HG03460 (cell line): ENCODE results near the gene PCBP3.
"Not testable (repeated sequence)": the region's sequence is repeated elsewhere in the genome, so short reads cannot be mapped to it uniquely, and the experiment has no call there.

Experiments
- ATAC-seq: cut with Tn5 transposase; IDR thresholded peaks from one replicate; pipeline ENCODE4 v1.9.1; 2021; ENCODE audit not compliant: unreplicated experiment

PCBP3 gene

DNA sequence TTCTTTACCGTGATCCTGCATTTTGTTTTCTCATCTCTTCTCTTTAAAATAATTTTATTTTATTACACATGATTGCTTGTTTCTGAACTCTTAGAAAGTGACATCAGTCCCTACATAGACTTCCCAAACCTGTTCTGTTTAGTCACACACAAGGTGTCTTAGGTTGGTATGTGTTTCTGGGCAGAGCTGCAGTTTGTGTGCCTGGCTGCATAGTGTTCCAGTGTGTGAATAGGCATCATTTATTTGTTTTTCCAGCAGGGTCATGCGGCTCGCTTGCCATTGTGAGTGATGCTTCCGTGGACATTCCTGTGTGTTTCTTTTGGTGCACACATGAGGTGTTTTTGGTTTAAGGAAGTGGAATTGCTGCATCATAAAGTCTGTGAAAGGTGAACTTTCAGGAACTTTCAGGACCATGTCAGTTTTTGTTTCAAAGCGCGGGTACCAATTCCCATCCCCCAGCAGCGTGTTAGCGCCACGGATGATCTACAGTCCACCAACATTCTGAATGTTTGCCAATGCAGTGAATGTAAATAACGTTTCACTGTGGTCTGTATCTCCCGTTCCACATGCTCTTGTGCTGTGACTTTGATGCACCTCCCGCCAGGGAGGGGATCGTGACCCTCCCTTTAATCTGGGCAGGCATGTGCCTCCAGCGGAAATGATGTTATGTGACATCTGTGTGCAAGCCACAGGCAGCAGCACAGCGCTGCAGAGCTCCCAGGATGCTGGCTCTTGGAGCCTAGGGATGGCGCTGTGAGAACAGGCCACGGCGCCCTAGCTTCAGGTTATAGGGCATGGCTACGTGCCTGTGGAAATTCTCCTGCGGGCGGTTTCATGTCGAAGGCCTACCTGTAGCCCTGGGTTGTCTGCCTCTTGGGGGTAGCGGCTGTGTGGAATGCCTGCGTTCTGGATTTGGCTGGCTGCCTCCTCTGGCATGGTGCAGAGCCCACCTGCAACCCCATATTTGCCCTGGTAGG, 193.5 kb downstream of the PCBP3 start:
- ATAC-seq = no peak

DNA sequence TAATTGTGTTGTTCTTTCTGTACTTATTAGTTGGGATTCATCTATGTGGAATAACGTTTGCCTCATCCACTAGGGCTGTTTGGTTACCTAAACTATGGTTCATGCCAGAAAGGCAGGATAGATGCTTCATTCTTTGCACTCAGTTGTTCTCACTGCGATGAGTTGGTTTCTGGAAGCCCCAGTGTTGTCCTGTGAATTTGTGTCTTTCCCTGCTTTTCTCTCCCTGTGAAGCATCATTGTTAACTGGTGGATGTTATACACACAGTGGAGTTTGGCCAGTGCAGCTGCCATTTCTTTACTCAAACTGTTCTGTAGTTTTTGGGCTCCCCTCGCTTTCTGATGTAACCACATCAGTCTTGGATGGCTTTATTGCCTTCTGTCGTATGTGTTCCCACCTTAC, 194.4 kb downstream of the PCBP3 start:
- no peak for ATAC-seq

DNA sequence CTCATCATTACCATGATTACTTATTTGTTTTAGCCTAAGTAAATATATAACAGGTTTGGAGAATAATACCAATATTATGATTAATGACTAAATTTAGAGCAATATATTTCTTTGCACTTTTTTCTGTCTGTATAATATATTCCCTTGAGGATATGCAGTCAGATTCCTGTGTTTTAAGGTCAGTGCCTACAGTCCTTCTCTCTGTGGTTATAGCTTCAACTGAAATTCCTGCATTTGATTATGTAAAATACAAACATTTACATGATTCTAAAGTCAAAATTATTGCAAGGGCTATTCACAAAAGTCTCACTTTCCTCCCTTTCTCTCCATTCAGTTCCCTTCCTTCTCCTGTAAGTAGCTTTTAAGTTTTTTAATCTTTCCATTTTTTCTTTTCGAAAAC, 195.1 kb downstream of the PCBP3 start:
- ATAC-seq = no peak

DNA sequence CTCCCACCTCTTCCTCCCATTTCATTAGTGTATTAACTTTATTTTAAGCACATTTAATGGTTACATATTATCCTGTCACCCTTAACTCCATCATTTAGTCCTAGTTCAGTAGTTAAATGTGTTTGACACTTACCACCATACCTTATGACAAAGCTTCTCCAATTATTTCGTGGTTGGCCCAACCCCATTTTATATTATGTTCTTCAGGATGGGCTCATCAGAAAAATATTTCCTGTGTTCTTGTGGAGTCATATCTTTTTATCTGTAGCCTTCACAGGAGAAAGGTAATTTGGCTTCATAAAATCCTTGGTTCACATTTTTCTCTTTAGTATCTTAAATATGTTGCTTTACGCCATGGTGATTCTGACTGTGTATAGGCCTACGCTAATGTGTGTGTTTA, 195.7 kb downstream of the PCBP3 start:
- no peak for ATAC-seq

DNA sequence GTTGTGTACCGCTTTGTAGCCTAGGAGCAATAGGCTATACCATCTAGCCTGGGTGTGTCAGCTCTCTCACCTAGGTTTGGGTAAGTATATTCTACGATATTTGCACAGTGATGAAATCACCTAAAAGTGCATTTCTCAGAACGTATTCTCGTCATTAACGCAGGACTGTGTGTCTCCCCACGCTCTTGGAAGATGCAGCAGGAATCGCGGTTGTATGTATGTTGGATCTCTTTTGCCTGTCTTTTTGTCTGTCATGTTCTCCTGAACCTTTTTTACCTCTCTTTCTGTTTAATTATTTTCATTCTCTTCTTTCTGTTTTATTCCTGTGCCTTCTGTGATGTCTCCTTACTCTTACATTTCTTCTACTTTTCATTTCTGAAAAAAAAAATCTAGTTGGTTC, 197.5 kb downstream of the PCBP3 start:
- ATAC-seq = no peak

DNA sequence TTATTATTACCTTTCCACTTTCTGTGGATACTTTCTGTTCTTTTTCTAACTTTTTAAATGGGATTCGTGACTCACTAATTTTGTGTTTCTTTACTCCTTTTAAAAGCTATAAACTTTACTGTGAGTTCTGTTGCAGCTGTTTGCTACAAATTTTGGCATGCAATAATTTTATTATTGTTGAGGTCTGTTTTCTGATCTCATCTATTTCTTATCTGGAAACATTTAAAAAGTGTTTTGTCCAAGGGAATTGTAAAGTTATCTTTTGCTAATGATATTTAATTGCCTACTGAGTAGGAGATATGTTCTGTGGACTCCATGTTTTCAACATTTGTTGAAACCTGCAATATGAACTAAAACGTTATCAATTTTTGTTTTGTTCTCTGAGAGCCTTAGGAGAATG, 199.9 kb downstream of the PCBP3 start:
- no peak for ATAC-seq

DNA sequence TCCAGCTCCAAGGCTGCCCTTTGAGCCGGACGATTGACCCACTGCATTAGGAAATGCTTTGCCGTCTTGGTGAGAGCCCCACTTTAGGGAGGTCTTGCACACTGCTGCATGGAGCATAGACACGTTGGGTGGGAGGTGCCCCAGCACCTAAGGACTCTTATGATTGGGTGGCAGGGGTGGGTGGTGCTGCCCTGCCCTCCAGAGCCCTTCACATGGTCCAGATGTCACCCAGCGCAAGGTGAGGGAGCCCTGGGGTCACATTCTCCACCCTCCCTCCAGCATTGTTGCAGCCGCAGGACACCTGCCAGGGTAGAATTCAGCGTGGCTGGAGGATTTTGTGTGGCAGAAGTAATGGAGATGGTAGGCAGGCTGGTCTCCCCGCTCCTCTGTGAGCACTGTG, 200.7 kb downstream of the PCBP3 start:
- no peak for ATAC-seq

DNA sequence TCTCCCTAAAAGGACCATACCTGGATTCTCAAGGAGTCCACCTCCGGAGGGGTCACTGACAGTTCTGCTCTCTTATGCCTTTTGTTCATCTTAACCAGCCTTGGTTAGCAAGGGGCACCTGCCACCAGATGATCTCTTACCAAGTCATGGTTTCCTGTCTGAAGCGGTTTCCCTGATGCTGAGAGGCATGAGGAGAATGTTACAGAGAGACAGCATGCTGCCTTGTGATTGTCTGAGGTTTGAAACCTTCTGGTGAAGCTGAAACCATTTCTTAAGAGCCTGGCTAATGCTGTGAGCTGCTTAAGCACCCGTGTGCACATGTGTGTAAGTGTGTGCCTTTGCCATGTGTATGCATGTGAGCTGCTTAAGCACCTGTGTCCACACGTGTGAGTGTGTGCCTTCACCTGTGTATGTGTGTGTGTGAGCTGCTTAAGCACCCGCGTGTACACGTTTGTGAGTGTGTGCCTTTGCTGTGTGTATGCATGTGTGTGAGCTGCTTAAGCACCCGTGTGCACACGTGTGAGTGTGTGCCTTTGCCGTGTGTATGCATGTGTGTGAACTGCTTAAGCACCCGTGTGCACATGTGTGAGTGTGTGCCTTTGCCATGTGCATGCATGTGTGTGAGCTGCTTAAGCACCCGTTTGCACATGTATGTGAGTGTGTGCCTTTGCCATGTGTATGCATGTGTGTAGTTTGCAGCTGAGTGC, 201.7 kb downstream of the PCBP3 start:
- no peak for ATAC-seq

DNA sequence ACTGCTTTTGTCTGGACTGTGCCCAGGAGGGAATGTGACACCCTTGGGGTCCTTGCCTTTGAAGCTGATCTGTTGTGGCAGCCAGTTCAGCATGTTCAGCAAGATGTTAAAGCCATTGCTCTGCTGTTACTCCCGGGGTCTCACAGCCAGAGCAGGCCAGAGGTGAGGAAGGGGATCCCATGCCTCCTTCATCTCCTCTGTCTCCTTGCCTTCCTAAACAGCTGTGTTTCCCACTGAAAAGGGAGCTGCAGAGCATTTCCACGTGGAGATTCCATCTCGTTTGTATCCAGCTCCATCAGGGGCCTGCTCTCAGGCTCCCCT, 202.2 kb downstream of the PCBP3 start:
- no peak for ATAC-seq

DNA sequence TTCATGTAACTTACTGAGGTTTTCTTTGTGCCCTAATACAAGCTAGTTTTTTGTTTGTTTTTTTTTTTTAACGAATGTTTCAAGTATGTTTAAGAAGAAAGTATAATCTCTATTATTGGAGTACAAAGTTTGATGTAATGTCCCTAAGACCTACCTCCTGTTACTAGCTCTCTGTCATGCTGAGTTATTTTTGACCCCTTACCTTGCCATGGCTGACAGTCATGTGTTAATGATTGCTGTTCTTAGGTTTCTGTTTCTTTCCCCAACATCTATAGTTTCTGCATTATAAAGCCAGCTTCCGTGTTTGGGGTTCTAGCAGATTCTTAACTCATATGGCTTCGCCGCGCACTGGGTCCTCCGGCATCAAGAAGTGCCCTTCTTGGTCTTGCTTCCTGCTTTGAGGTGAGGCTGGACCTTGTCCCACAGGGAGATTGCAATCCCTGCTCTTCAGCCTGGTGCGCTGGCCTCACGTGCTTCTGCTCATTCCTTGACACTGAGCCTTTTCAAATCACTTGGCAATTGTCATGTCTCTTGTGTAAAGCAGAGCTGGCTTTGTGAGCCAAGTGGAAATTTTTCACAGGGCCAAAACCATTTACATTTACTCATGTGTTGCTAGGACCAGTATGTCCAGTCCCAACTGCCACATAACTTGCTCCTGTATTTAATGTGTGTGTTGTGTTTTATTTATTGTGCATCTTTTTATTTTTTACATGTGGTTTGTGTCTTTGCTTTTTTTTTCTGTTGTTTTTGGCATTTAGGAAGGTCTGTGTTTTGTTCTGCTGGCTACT, 203.0 kb downstream of the PCBP3 start:
- ATAC-seq = no peak

DNA sequence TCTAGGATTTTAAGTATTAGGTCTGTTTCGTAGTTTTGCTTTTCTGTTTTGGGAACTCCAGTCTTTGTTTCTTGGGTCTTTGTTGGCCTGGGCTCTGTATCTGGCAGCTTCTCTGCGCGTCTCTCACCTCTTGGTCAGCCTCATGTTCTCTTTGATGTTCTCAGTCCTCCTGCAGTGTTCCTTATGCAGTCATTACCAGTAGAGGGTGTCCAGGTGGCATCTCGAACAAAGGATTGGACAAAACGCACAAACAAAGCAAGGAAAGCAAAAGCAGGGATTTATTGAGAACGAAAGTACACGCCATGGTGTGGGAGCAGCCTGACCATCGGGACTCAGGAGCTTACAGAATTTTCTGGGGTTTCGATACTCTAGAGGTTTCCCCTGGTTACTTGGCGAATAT, 204.3 kb downstream of the PCBP3 start:
- no peak for ATAC-seq

DNA sequence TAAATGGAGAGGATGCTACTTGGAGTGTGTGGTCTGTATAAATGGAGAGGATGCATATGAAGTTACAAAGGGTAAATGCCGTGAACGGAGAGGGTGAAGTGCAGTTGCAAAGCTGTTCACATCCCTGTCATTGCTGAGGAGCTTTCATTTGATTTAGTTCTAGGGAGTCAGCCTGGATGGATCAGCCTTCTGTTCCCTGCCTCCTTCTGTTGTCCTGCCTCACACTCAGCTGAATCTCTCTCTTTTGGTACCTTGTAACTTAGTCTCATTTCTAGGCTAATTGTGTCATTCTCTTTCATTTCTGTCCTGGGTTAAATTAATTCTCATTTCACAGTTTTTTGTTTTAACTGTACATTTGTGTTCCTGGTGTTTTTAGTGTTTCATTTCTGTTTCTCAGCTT, 204.8 kb downstream of the PCBP3 start:
- no peak for ATAC-seq

DNA sequence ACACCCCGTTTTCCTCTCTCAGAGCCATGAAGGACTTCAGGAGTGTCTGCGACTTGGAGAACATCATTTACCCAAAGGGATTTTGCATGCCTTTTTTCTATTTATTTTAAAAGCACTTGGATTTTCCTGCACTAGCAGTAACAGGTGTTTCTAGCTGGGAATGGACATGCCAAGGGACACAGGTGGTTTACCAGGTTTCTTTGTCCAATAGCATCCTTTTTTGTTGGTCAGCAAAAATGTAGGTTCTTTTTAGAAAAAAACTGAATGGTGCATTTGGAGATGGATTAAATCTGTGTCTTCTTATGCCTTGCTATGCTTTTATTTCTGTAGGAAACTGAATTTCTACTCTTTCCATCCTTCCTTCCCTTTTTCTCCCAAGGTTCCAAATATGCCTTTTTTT, 205.3 kb downstream of the PCBP3 start:
- no peak for ATAC-seq

DNA sequence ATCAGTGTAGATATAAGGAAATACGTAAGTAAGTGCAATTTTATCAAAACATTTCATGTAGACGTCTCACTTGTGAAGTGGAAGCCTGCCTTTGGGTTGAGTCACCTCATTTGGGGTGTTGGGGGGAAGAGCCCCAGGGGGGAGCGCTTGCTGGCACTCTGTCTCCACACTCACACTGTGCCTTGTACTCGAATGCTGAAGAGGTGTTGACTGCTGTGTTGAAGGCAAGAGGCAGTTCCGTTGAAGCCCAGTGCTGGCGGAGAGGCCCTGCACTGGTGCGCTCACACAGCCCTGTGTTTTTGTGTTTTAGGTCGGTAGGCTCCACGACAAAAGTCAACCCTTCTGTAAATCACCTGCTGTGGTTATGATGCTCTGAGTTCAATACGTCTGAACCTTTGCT, 206.1 kb downstream of the PCBP3 start:
- no peak for ATAC-seq

DNA sequence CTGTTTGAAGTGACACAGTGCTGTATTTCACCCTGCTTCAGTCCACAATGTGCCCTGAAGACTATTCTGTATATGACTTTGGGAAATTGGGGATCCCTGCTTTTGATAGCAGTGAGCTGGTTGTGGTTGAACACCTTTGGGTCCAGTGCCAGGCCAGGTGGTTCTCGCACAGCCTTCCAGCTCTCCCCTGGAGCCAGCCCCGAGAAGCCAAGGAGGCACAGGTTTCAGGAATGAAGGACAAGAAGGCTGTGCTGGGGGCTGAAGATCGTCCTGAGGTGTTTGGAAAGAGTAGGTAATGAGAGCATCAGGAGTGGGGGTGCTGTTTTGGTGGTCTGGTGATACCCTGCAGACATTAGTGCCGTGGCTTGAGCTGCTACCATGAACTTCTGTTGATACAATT, 206.7 kb downstream of the PCBP3 start:
- ATAC-seq = no peak

DNA sequence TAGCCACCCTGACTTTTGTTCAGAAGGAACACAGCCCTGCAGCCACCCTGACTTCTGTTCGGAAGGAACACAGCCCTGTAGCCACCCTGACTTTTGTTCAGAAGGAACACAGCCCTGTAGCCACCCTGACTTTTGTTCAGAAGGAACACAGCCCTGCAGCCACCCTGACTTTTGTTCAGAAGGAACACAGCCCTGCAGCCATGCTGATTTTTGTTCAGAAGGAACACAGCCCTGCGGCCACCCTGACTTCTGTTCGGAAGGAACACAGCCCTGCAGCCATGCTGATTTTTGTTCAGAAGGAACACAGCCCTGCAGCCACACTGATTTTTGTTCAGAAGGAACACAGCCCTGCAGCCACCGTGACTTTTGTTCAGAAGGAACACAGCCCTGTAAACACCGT, 208.9 kb downstream of the PCBP3 start:
- not testable (repeated sequence) for ATAC-seq

DNA sequence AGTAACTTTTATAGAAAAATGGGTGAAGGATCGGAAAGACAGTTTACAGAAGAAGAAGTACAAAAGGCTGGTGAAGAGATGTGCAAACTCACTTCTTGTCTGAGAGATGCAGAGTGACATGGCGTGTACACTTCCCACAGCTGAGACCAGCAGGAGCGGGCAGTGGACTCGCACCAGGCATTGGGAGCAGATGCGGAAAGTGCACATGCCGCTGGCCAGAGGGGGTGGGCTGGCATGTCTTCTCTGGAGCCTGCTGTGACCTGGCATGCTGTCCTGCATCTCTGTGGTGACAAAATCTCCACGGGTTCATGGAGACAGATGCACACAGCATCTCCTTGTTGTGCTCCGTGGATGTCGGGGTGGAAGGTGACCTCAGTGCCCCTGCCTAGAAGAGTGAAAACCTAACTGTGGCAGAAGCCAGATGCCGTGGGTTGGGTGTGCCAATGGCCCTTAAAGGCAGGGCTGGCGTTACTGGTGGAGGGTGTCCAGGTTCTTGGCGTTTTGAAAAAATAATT, 209.4 kb downstream of the PCBP3 start:
- ATAC-seq = no peak

DNA sequence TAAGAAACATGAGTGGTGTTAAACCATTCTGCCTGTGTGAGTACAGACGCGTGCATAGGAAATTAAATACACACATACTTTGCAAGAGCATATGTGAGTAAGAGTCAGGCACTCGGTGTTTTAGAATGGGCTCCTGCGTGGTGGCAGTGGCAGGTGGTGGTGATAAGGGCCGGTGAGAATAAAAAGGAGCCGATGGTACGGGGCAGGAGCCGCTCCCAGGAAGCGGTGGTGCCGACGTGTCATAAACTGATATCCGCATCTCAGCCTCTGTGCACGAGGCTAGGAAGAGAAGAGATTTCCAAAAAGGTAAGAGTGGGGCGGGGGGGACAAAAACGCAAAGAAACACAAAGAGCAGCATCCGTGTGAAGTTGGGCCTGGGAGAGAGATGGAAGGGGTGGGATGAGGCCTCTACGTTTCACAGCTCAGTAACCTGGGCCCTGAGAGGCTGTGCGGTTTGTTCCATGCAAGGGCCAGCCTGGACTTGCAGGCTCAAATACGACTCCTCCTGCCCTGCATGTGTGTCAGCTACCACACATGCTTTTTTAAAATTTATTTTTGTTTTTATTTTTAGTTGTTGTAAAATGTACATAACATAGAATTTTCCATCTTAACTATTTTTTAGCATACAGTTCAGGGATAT, 210.3 kb downstream of the PCBP3 start:
- no peak for ATAC-seq

DNA sequence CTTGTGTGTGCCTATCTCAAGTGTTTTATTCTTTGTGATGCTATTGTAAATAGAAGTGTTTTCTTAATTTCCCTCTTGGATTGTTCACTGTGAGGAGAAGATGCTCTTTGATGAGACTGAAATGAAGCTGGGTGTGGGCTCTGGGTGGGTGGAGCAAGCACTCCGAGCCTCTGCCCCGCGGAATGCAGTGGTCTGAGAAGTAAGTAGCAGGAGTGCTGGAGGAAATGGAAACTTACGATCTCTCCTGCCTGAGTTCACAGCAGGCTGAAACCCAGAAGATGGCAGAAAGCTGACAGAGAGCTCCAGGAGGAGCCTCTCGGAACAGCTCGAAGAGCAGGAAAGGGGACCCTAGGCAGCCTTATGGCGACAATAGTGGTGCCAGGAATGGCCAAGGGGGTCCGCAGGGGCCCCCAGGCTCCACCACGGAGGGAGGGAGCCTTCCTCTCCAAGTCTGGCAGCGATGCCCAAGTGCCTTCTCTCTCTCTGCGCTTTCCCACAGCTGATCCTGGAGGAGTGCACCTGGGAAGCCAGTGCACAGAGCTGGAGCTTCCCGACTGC, 211.2 kb downstream of the PCBP3 start:
- no peak for ATAC-seq

DNA sequence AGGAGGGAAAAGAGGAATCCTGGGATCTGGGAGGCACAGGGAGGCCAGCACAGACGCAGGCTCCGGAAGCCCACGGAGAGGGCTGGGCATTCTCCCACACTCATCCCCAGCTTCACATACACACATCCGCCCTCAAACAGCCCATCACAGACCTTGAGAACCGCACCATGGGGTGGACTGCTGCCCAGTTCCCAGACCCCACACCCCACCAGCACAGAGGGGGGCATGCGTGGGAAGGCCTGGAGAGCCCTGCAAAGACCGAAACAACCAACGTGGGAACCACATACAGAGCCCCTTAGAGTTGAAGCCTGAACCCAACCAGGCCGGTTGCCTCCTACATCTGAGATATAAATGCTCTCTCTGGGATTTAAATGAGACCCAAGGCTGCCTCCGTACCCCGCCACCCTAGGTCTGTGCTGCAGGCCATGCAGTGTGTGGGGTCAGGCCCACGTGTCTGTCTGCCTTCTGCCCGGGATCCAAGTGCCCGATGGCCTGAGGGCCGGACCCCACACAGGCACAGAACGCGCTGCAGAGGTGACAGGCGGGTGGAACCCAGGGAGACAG, 211.8 kb downstream of the PCBP3 start:
- no peak for ATAC-seq
